CD4-positive, alpha-beta T cell (primary cell): ENCODE measurements around the gene MTUS2. TPM values are rescaled to one million over a fixed set of nuclear protein-coding genes. Genes with fewer than 3 reads are reported as not detected.

Source experiments
- ATAC-seq: fragments of 200-7000 bp; cut with Tn5 transposase; one replicate; pipeline ENCODE4 v1.10.0; 2022; ENCODE audit warnings: mild to moderate bottlenecking; ENCODE audit not compliant: poor library complexity
- CTCF ChIA-PET: fragments of 350-600 bp; sonication (Branson Sonifier 250); formaldehyde crosslinking; loops from one replicate; lab custom pipeline; 2021; ENCODE audit warnings: antibody characterized with exemption, inconsistent platforms; lab: Charles Lee
- POLR2A ChIA-PET: fragments of 350-600 bp; sonication (Branson Sonifier 250); formaldehyde crosslinking; loops from one replicate; lab custom pipeline; 2021; ENCODE audit warnings: antibody characterized with exemption, inconsistent platforms; lab: Charles Lee
- DNase-seq, 14 experiments: peaks; one replicate each; pipeline ENCODE4 v3.0.0-alpha.2; 2013 to 2020; ENCODE audit warnings: mixed read lengths in 2 of 14
- H3K27ac ChIP-seq, 2 donors: one replicate each; pipeline versions ENCODE4 v1.5.1 to v1.7.0; 2013; ENCODE audit warnings: low read length in 2 of 2, low read depth in 1 of 2, mild to moderate bottlenecking in 1 of 2
- H3K27me3 ChIP-seq, 2 experiments: 1 replicate in 1 of 2; 2 replicates in 1 of 2; pipeline versions ENCODE4 v1.6.1 to v1.7.0; 2013; ENCODE audit warnings: low read length in 2 of 2, control low read depth in 1 of 2, mild to moderate bottlenecking in 1 of 2, moderate library complexity in 1 of 2; ENCODE audit not compliant: insufficient read depth in 2 of 2, control insufficient read depth in 1 of 2
- H3K36me3 ChIP-seq: one replicate; pipeline ENCODE4 v1.6.1; 2013; ENCODE audit warnings: low read length, control low read depth; ENCODE audit not compliant: insufficient read depth
- H3K4me1 ChIP-seq: one replicate; pipeline ENCODE4 v1.6.1; 2013; ENCODE audit warnings: low read length, control low read depth; ENCODE audit not compliant: insufficient read depth
- H3K4me3 ChIP-seq: one replicate; pipeline ENCODE4 v1.5.1; 2013; ENCODE audit warnings: mild to moderate bottlenecking, low read length, moderate library complexity
- H3K9me3 ChIP-seq, 2 experiments: 1 replicate in 1 of 2; 2 replicates in 1 of 2; pipeline versions ENCODE4 v1.6.1 to v1.7.0; 2013; ENCODE audit warnings: low read length in 2 of 2, mild to moderate bottlenecking in 2 of 2, control low read depth in 1 of 2, moderate library complexity in 1 of 2; ENCODE audit not compliant: control insufficient read depth in 1 of 2, insufficient read depth in 1 of 2
- H3K27ac Mint-ChIP-seq: one replicate; pipeline ENCODE4 v1.8.0; 2020; ENCODE audit warnings: mixed read lengths
- H3K27me3 Mint-ChIP-seq: one replicate; pipeline ENCODE4 v1.8.0; 2021; ENCODE audit warnings: mixed read lengths
- H3K36me3 Mint-ChIP-seq: one replicate; pipeline ENCODE4 v1.8.0; 2021; ENCODE audit warnings: low read depth, mixed read lengths
- H3K4me1 Mint-ChIP-seq: one replicate; pipeline ENCODE4 v1.8.0; 2021; ENCODE audit warnings: low read depth, mixed read lengths
- H3K4me3 Mint-ChIP-seq: one replicate; pipeline ENCODE4 v1.8.0; 2020; ENCODE audit warnings: mild to moderate bottlenecking, mixed read lengths
- H3K9me3 Mint-ChIP-seq: one replicate; pipeline ENCODE4 v1.8.0; 2020; ENCODE audit warnings: mixed read lengths
- CTCF ChIP-seq: fragments of 200-600 bp; IDR thresholded peaks from one replicate; pipeline ENCODE4 v1.8.0; 2022; ENCODE audit warnings: antibody characterized with exemption, mild to moderate bottlenecking
- intact Hi-C, 2 experiments: fragments of 100-400 bp; cut with DNase I in 1 of 2; cut with micrococcal nuclease in 1 of 2; formaldehyde crosslinking; loops; one replicate each; pipeline versions ENCODE4 v1.15.1 to v1.9.0; 2023 to 2025; cut with DNase I, micrococcal nuclease
- total RNA-seq, 174 experiments: library from RNA in 2 of 174; stranded (reverse) in 2 of 174; gene quantifications; one replicate each; pipeline ENCODE4 v1.2.3 and lab custom pipeline; 2021 to 2026

MTUS2 gene
- total RNA-seq, 2 experiments from 2014 or later = 0.38 to 0.81 TPM

DNA sequence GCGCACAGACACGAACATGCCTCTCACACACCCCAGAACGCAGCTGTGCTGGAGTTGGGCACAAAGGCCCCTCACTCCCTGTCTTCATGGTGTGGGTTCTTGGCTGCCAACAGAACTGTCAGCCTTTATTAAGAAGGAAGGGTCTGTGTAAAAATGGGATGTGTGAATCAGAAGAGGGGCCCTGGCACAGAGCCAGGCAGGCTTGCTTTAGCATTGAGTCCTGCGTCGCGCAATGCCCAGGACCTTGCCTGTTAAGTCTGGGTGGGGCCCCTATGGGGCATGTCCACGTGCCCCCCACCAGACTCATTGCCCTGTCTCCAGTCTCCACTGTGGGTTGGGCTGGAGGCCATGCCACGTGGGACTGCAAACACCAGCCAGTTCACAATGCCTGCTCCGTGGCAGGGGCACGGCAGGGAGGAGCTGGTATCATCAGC is 690.5 kb downstream of the MTUS2 start:
- no peak for TF ChIP-seq CTCF
- Histone ChIP-seq H3K27ac (no peak overlapping the region), H3K4me1 (no peaks in the 10 kb centered on the region), H3K36me3 (peaks cover 33% of the 10 kb centered on the region), H3K9me3 (no peaks in the 10 kb centered on the region), H3K27me3 (no peaks in the 10 kb centered on the region), H3K4me3 (no peak overlapping the region)
- intact Hi-C loops = no loop called here
- ATAC-seq (no peak), DNase-seq (no peak)
- Mint-ChIP-seq H3K4me1 (no peaks in the 10 kb centered on the region), H3K4me3 (no peak overlapping the region), H3K27me3 (no peaks in the 10 kb centered on the region), H3K27ac (no peak overlapping the region), H3K9me3 (no peaks in the 10 kb centered on the region), H3K36me3 (peaks cover 36% of the 10 kb centered on the region)
- POLR2A ChIA-PET = no interaction called here
- CTCF ChIA-PET = no interaction called here

- H3K4me3 ChIP-seq = no peak overlapping the region
- H3K4me1 ChIP-seq = no peaks in the 10 kb centered on the region
- TF ChIP-seq CTCF = no peak
- Mint-ChIP-seq H3K4me3 (no peak overlapping the region), H3K9me3 (no peaks in the 10 kb centered on the region), H3K27me3 (no peaks in the 10 kb centered on the region), H3K4me1 (no peaks in the 10 kb centered on the region), H3K36me3 (peaks cover 42% of the 10 kb centered on the region), H3K27ac (peak overlapping the region; percentile 41)
- POLR2A ChIA-PET = no interaction called here
- no peaks in the 10 kb centered on the region for H3K27me3 ChIP-seq
- ATAC-seq (no peak), DNase-seq (no peak)
- no peaks in the 10 kb centered on the region for H3K9me3 ChIP-seq
- intact Hi-C loops = no loop called here
- H3K36me3 ChIP-seq = peaks cover 39% of the 10 kb centered on the region
- CTCF ChIA-PET = no interaction called here
- H3K27ac ChIP-seq = no peak overlapping the region
Observed at GRCh38 chr13:29511106-29511796, 691.1 kb downstream of the MTUS2 start.

- no peaks in the 10 kb centered on the region for H3K4me1 Mint-ChIP-seq
- Histone ChIP-seq H3K9me3 (no peaks in the 10 kb centered on the region), H3K36me3 (peaks cover 47% of the 10 kb centered on the region), H3K27ac (no peak overlapping the region), H3K4me1 (no peaks in the 10 kb centered on the region), H3K27me3 (no peaks in the 10 kb centered on the region), H3K4me3 (no peak overlapping the region)
- no peak for TF ChIP-seq CTCF
- H3K36me3 Mint-ChIP-seq = peaks cover 49% of the 10 kb centered on the region
- no peak for ATAC-seq
- intact Hi-C loops = no loop called here
- no peaks in the 10 kb centered on the region for H3K27me3 Mint-ChIP-seq
- H3K4me3 Mint-ChIP-seq = no peak overlapping the region
- no peaks in the 10 kb centered on the region for H3K9me3 Mint-ChIP-seq
- no peak for DNase-seq
- POLR2A ChIA-PET = no interaction called here
- CTCF ChIA-PET = no interaction called here
- H3K27ac Mint-ChIP-seq = peak overlapping the region; percentile 41
Observed at GRCh38 chr13:29511980-29512379, 691.8 kb downstream of the MTUS2 start.
